GM13976 (cell line): ENCODE measurements around the gene EDN1.

Source experiments
- DNase-seq: peaks from one replicate; pipeline ENCODE4 v3.0.0; 2012; ENCODE audit warnings: low spot score
- in situ Hi-C: fragments of 300-500 bp; cut with MboI; formaldehyde crosslinking; loops from one replicate; pipeline ENCODE4 v1.12.0; 2022; ENCODE audit warnings: low sequenced_read_pairs, mixed read lengths, inconsistent platforms; ENCODE audit not compliant: unreplicated experiment
- TF ChIP-seq, protein P1 (sequence below): IDR thresholded peaks from 2 replicates; pipeline ENCODE4 v1.5.1; 2012; ENCODE audit warnings: borderline replicate concordance, mild to moderate bottlenecking; ENCODE audit not compliant: insufficient read depth; ENCODE audit errors: extremely low read depth, missing control alignments, control extremely low read depth

The EDN1 gene

GRCh38 chr6:12343440-12344162 is 53.4 kb downstream of the EDN1 start:
- TF ChIP-seq, protein P1, sequence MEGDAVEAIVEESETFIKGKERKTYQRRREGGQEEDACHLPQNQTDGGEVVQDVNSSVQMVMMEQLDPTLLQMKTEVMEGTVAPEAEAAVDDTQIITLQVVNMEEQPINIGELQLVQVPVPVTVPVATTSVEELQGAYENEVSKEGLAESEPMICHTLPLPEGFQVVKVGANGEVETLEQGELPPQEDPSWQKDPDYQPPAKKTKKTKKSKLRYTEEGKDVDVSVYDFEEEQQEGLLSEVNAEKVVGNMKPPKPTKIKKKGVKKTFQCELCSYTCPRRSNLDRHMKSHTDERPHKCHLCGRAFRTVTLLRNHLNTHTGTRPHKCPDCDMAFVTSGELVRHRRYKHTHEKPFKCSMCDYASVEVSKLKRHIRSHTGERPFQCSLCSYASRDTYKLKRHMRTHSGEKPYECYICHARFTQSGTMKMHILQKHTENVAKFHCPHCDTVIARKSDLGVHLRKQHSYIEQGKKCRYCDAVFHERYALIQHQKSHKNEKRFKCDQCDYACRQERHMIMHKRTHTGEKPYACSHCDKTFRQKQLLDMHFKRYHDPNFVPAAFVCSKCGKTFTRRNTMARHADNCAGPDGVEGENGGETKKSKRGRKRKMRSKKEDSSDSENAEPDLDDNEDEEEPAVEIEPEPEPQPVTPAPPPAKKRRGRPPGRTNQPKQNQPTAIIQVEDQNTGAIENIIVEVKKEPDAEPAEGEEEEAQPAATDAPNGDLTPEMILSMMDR = no peak
- no peak for DNase-seq
- in situ Hi-C loops = no loop called here

DNA sequence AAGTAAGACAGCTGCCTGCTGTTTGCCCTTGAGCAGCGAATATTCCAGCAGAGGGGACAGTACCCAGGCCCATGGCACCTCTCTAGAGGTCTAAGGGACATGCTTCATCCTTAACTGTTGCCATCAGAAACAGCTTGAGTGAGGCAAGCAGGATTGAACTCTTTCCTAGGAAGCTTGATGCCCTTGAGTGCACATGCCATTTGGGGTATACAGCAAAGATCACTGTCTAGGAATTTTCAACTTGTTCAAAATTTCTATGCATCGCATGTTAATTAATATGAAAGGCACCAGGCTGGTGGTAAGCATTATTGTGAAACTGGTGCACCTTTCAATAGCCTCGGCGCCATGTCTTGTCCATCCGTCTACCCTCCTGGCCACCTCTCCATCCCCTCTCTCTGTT is 54.1 kb downstream of the EDN1 start:
- DNase-seq = no peak
- TF ChIP-seq, protein P1 = no peak
- in situ Hi-C loops = no loop called here

DNA sequence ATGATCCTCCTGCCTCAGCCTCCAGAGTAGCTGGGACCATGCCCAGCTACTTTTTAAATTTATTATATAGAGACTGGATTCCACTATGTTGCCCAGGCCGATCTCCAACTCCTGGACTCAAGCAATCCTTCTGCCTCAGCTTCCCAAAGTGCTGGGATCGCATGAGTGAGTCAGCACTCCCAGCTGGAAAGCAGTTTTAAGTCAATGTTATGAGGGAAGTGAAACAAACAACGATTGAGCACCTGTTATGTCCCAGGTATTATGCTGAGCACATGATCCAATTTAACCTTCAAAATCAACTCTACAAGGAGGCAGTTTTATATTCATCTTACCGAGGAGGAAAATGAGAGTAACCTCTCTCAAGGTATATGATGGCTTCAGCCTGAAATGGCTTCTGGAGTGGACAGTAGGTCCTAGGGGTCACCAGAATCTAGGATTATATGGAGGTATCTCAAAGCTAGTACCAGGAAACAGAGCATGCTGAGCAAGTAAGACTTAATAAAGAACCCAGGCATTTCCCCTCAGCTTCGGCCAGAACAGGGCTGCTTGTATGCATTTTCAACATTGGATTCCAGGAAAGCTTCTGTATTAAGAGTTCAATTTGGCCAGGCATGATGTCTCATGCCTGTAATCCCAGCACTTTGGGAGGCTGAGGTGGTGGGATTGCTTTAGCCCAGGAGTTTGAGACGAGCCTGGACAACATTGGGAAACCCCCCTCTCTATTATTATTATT is 55.0 kb downstream of the EDN1 start:
- in situ Hi-C loops = no loop called here
- DNase-seq = no peak
- TF ChIP-seq, protein P1 = no peak

- in situ Hi-C loops = no loop called here
- TF ChIP-seq, protein P1 = no peak
- DNase-seq = no peak
Measured at GRCh38 chr6:12345694-12346058, 55.5 kb downstream of the EDN1 start.
